Parathyroid adenoma (tissue), 2 donors: ENCODE results near the gene DNAAF5.

Experiments
- H2AFZ ChIP-seq: fragments of 300-600 bp; sonication (generic); one replicate; pipeline ENCODE4 v1.7.0; 2017; ENCODE audit warnings: antibody characterized with exemption, mild to moderate bottlenecking
- H3K27ac ChIP-seq: fragments of 300-600 bp; sonication (generic); one replicate; pipeline ENCODE4 v1.7.0; 2017
- H3K27me3 ChIP-seq: fragments of 300-600 bp; sonication (generic); one replicate; pipeline ENCODE4 v1.7.0; 2017; ENCODE audit warnings: low read length; ENCODE audit not compliant: control insufficient read depth, insufficient read depth
- H3K36me3 ChIP-seq: fragments of 300-600 bp; sonication (generic); one replicate; pipeline ENCODE4 v1.7.0; 2017; ENCODE audit warnings: low read length; ENCODE audit not compliant: control insufficient read depth, insufficient read depth
- H3K4me1 ChIP-seq: fragments of 300-600 bp; sonication (generic); one replicate; pipeline ENCODE4 v1.7.0; 2017; ENCODE audit warnings: control low read depth
- H3K4me2 ChIP-seq: fragments of 300-600 bp; sonication (generic); one replicate; pipeline ENCODE4 v1.7.0; 2017; ENCODE audit warnings: low read length
- H3K4me3 ChIP-seq: fragments of 300-600 bp; sonication (generic); one replicate; pipeline ENCODE4 v1.7.0; 2017; ENCODE audit warnings: low read depth, low read length
- H3K79me2 ChIP-seq: fragments of 300-600 bp; sonication (generic); one replicate; pipeline ENCODE4 v1.7.0; 2017; ENCODE audit warnings: control low read depth
- H3K9ac ChIP-seq: fragments of 300-600 bp; sonication (generic); one replicate; pipeline ENCODE4 v1.7.0; 2017; ENCODE audit warnings: mild to moderate bottlenecking
- H3K9me3 ChIP-seq: fragments of 300-600 bp; sonication (generic); one replicate; pipeline ENCODE4 v1.7.0; 2017; ENCODE audit warnings: low read length; ENCODE audit not compliant: control insufficient read depth
- CTCF ChIP-seq: fragments of 300-600 bp; sonication (generic); IDR thresholded peaks from one replicate; pipeline ENCODE4 v1.7.0; 2017; ENCODE audit warnings: antibody characterized with exemption, mild to moderate bottlenecking
- donor health status: primary hyperparathyroidism.

Gene DNAAF5

GRCh38 chr7:744854-745430 lies 18.4 kb downstream of the DNAAF5 start:
- Histone ChIP-seq H3K4me1 (no peaks in the 10 kb centered on the region), H3K9me3 (no peaks in the 10 kb centered on the region), H3K79me2 (peaks cover 3% of the 10 kb centered on the region), H3K27ac (no peak overlapping the region), H2AFZ (no peak overlapping the region), H3K36me3 (no peaks in the 10 kb centered on the region), H3K9ac (no peak overlapping the region), H3K4me2 (no peak overlapping the region), H3K27me3 (no peaks in the 10 kb centered on the region), H3K4me3 (no peak overlapping the region)
- TF ChIP-seq CTCF: no peak

GRCh38 chr7:745431-746154 lies 19.1 kb downstream of the DNAAF5 start:
- no peak overlapping the region for H3K9ac ChIP-seq
- no peak overlapping the region for H3K4me3 ChIP-seq
- H3K27ac ChIP-seq: no peak overlapping the region
- H3K79me2 ChIP-seq: peaks cover 3% of the 10 kb centered on the region
- H3K27me3 ChIP-seq: no peaks in the 10 kb centered on the region
- H3K9me3 ChIP-seq: no peaks in the 10 kb centered on the region
- H3K4me1 ChIP-seq: no peaks in the 10 kb centered on the region
- H2AFZ ChIP-seq: no peak overlapping the region
- no peak for TF ChIP-seq CTCF
- no peaks in the 10 kb centered on the region for H3K36me3 ChIP-seq
- no peak overlapping the region for H3K4me2 ChIP-seq

- no peak overlapping the region for H2AFZ ChIP-seq
- H3K36me3 ChIP-seq: no peaks in the 10 kb centered on the region
- no peak overlapping the region for H3K4me2 ChIP-seq
- no peak overlapping the region for H3K27ac ChIP-seq
- TF ChIP-seq CTCF: no peak
- no peaks in the 10 kb centered on the region for H3K9me3 ChIP-seq
- no peak overlapping the region for H3K4me3 ChIP-seq
- H3K27me3 ChIP-seq: no peaks in the 10 kb centered on the region
- H3K4me1 ChIP-seq: no peaks in the 10 kb centered on the region
- no peak overlapping the region for H3K9ac ChIP-seq
- peaks cover 3% of the 10 kb centered on the region for H3K79me2 ChIP-seq
These were observed 19.9 kb downstream of the DNAAF5 start for GRCh38 chr7:746155-747061.

- Histone ChIP-seq H3K4me1 (no peaks in the 10 kb centered on the region), H2AFZ (no peak overlapping the region), H3K4me3 (no peak overlapping the region), H3K9ac (no peak overlapping the region), H3K9me3 (no peaks in the 10 kb centered on the region), H3K79me2 (peaks cover 7% of the 10 kb centered on the region), H3K27me3 (no peaks in the 10 kb centered on the region), H3K36me3 (no peaks in the 10 kb centered on the region), H3K27ac (no peak overlapping the region), H3K4me2 (no peak overlapping the region)
- TF ChIP-seq CTCF: no peak
These were observed 20.7 kb downstream of the DNAAF5 start for GRCh38 chr7:747186-747585.
